Retinal pigment epithelial cell (primary cell): ENCODE results near the gene IQCE.

Experiments used
- DNase-seq: peaks from one replicate; pipeline ENCODE4 v3.0.0-alpha.2; 2010; ENCODE audit warnings: low read depth
- H3K4me3 ChIP-seq: 2 replicates; pipeline ENCODE4 v1.5.1; 2011; ENCODE audit warnings: mild to moderate bottlenecking, low read length, control low read depth, moderate library complexity
- CTCF ChIP-seq: conservative IDR thresholded peaks from 2 replicates; pipeline ENCODE4 v1.5.1; 2011; ENCODE audit warnings: low read depth, low read length, control low read depth, inconsistent platforms

Gene IQCE

GRCh38 chr7:2558629-2559282 is at the start of gene IQCE:
IQCE (plus strand) TSS chr7:2558979; CDS start chr7:2559182, 203 bp downstream.
- peak; percentile 56 for DNase-seq
- peak within 1 kb of the TSS; percentile 80 for H3K4me3 ChIP-seq
- no peak for TF ChIP-seq CTCF

DNA sequence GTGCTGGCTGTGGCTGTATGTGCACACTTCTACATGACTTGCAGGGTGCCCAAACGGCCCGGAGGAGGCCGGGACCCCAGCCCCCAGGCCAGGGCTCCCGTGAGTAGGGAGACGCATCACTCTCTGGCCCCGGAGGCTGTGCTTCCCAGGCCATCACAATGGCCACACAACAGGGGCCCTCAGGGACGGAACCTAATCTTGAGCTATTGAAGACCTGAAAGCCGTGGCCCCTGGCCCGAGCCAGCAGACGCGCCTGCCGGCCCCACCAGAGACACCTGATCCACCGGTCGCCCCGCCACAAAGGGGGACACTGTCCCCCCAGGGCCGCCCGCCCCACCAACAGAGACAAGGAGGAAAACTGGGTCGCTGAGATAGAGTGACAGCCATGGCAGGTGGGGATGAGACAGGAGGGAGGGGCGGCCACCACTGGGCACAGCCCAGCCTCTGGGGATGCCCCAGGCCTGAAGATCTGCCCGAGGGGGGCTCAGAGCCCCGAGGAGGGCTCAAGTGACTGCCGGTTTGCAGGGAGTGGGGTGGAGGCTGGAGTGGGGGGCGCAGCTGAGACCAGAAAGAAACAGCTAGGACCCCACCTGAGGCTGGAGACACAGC is 49.4 kb upstream of the IQCE start:
- DNase-seq = no peak
- no peak for TF ChIP-seq CTCF
- no peak overlapping the region for H3K4me3 ChIP-seq

DNA sequence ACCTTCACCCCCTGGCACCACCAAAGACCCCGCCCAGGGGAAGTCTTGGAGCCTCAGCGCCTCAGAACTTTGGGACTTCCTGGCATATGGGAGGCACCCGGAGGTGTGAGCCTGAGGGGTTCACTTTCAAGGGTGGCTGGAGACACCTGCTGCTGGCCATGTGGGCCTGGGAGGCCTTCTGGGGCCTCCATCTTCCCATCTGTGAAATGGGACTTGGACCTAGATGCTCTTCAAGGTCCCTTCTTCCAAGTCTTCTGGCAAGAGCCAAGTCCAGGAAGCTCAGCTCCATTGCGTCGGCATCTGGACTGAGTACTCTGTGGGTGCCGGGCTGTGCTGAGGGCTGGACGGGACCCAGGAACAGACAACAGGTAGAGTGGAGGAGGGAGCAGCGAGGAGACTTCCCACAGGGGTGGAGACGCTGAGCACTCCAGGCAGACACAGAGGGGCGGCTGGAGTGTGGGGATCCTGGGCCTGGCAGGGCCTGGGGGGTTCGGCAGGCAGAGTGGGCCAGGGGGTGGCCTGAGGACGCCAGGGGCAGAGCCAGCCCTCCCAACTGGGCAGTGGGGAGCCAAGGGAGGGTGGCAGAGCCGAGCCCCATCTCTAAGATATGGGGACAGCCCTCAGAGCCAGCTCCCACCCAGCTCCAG is 48.5 kb upstream of the IQCE start:
- no peak overlapping the region for H3K4me3 ChIP-seq
- DNase-seq = no peak
- TF ChIP-seq CTCF = no peak

GRCh38 chr7:2510909-2511768 is 47.6 kb upstream of the IQCE start:
- no peak overlapping the region for H3K4me3 ChIP-seq
- DNase-seq = no peak
- TF ChIP-seq CTCF = no peak

GRCh38 chr7:2511769-2512168 is 47.0 kb upstream of the IQCE start:
- DNase-seq = no peak
- TF ChIP-seq CTCF = no peak
- H3K4me3 ChIP-seq = no peak overlapping the region

DNA sequence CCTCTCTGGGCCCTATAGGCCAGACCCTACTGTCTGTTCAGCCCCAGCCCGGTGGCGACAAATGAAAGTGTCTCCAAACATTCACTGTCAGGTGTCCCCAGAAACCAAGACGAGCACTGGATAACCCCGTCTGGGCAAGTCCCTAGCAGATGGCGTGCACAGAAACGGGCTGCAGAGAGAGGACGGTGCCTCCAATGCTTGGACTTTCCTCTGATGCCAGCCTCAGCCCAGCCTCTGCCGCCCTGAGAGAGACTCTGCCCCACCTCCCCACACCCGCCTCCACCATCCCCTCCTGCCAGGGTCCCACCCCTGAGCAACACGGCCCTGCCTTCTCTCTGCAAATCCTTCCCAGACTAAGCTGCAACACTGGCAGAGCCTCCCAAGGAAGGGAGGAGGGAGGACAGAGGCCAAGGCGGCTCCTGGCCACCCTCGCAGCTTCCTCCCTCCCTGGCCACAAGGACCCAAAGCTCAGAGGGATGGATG is 46.6 kb upstream of the IQCE start:
- no peak for DNase-seq
- no peak overlapping the region for H3K4me3 ChIP-seq
- no peak for TF ChIP-seq CTCF
